ENCODE measurements around the gene STRN.

DNA sequence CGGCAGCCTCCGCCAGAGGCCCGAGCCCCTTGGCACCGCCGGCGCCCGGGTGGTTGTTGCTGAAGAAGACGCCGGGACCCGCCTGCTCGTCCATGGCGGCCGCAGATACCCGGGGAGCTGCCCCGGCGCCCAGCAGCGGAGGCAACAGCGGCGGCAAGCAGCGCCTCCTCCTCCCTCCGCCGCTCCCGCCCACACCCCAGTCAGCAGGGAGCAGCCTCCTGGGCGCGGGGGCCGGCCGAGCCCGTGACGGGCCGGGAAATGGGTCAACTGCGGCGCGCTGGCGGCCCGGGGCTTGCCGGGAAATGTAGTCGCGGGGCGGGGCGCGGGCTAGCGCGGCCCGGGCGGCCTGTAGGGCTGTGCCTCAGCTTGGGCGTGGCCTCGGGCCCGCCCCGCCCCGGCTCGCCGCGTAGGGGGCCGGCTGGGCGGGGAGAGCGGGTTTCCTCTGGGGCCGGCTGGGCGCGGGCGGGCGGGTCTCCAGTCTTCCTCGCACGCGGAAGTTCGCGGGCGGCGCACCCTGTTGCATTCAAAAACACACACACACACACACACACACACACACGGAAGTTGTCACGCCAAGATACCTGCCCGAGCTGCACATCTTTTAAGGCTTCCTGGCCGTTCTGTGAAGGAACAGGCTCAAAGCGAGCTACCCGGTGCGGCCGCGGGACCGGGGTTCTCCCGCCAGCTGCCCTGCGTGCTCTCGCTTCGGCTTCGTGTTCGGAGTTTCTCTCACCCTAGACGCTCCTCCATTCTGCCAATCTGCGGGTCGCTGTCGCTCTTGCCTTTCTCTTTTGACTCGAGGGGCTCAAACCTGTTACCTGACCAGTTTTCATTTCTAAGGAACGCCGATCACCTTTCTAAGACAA, at the start of gene STRN:
- TF ChIP-seq, protein P1, sequence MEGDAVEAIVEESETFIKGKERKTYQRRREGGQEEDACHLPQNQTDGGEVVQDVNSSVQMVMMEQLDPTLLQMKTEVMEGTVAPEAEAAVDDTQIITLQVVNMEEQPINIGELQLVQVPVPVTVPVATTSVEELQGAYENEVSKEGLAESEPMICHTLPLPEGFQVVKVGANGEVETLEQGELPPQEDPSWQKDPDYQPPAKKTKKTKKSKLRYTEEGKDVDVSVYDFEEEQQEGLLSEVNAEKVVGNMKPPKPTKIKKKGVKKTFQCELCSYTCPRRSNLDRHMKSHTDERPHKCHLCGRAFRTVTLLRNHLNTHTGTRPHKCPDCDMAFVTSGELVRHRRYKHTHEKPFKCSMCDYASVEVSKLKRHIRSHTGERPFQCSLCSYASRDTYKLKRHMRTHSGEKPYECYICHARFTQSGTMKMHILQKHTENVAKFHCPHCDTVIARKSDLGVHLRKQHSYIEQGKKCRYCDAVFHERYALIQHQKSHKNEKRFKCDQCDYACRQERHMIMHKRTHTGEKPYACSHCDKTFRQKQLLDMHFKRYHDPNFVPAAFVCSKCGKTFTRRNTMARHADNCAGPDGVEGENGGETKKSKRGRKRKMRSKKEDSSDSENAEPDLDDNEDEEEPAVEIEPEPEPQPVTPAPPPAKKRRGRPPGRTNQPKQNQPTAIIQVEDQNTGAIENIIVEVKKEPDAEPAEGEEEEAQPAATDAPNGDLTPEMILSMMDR (IDR thresholded peaks at IDR 0.05) = peak in 1 of 7 experiments; percentile 32
- peak; percentile 81 to 94 (median 87) for TF ChIP-seq POLR2A (IDR thresholded peaks at IDR 0.05)
